H4 (cell line): ENCODE measurements around the gene CDA. TPM values are rescaled to one million over a fixed set of nuclear protein-coding genes. Genes with fewer than 3 reads are reported as not detected.
A peak's percentile ranks its signal among the peaks of the same experiment; 100 is the strongest.

Source experiments
- DNase-seq: peaks from one replicate; pipeline ENCODE4 v3.0.0-alpha.2; 2015; ENCODE audit warnings: low spot score
- total RNA-seq: library from RNA; depleted of rRNA; stranded (reverse); fragments of >200 nt; shearing (Covaris generic); gene quantifications from 2 replicates; pipeline ENCODE4 v1.2.3, GENCODE V29; 2014; rRNA removed

The CDA gene
- total RNA-seq, 1 experiment from 2014 or later = not detected

DNA sequence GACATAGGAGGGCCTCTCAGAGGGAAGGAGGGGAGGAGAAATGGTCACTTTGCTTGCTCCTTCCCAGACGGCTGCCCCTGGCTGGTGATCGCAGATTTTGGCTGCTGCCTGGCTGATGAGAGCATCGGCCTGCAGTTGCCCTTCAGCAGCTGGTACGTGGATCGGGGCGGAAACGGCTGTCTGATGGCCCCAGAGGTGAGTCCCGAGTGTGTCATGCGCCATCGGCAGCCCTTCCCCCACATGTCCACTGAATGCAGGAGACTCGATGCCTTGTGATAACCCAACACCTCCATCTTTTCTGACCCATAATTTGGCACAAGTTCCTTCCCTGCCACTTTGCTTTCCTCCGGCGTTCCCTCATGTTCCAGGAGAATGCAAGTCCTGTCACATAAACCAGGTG is 59.5 kb downstream of the CDA start:
- no peak for DNase-seq

DNA sequence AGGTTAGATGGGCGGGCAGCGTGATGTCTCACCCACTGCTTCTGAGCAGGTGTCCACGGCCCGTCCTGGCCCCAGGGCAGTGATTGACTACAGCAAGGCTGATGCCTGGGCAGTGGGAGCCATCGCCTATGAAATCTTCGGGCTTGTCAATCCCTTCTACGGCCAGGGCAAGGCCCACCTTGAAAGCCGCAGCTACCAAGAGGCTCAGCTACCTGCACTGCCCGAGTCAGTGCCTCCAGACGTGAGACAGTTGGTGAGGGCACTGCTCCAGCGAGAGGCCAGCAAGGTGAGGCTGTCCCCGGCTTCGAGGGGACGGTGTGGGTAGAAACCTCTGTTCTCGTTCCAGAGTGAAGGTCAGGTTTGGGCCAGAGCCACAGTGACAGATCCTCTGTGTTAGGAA is 60.0 kb downstream of the CDA start:
- no peak for DNase-seq

DNA sequence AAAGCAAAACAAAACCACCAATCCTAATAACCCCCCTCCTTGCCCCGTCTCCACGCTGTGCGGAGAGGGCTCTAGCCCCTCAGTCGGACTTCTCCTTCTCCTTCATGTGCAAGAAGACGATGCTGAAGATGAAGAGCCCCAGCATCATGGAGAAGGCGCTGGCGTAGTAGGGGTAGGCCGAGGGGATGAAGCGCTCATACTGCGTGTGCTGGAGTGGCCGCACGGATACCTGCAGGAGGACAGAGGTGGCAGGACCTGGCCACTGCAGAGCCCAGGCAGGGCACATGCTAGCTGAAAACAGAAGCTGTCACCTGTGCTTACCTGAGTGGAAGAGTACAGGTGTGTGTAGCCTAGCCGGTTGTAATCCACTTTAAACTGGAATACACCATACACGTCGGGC is 63.4 kb downstream of the CDA start:
- DNase-seq = no peak

DNA sequence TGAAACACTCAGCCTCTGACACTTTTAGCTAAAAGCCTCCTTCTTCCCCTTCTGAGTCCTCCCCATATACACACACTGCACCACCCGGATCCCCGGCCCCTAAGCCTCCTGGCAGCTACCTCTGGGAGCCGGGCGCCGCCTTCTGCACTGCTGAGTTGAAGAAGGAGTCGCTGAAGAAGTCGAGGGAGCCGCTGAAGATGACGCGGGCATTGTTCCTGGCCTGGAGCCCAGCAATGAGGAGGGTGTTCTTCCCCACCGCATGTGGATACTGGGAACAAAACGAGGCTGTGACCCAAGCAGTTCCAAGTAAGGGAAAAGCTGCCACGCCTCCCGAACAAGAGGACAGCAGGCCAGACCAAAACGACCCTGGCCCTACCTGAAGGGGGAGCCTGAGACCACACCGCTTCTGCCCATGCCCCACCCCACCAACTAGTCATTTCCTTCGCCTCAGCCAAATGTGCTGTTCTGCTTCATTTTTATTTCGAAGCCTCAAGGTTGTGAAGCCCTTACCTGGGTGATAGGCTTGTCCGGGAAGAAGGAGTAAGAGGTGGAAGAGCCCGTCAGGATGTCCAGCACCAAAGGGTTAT is 65.3 kb downstream of the CDA start:
- DNase-seq = no peak

DNA sequence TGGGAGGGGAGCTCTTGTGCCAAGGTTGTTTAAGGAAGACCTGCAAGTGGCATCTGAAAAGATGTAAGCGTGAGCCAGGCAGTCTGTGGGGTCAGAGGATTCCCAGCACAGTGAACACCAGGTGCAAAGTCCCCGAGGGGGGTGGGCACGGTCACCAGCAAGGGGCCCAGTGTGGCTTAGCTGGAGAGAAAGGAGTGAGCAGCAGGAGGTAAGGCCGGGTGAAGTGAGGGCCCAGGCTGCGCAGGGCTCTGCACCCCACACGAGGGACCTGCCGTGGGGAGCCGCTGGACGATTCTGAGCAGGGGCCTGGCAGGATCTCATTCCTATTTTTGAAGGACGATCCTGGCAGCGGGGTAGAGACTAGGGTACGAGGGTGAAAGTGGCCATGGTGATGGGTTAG is 68.1 kb downstream of the CDA start:
- DNase-seq = no peak

DNA sequence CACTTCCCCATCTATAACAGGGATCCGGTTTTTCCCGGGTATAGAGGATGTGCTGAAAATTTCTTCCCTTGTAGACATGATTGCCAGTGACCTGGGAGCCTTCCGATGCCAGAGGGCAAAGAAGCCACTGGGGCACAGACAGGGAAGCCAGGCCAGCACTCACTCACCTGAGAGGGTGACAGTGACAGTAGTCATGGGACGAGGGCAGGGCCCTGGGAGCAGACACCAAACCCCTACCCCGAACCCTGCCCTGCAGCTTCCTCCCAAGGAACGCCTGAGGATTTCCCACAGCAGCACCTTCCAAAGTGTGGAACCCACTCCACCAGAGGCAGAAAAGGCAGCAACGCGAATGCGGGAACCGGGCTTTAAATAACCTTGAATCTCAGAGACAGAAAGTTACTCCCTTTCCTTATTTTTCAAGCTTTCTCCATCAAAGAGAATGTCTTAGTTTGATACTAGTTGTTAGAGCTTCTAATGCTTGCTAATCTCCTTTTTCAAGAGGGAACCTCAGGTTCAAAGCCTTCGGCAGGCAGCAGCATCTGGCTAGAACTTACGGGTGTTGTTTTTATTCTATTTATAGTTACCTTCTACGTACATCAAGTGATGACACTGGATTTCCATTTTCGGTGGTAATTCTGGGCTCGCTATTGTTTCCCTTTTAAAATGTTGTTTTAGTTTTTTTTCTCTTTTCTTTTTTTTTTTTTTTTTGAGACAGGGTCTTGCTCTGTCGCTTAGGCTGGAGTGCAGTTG is 69.4 kb downstream of the CDA start:
- DNase-seq = no peak

DNA sequence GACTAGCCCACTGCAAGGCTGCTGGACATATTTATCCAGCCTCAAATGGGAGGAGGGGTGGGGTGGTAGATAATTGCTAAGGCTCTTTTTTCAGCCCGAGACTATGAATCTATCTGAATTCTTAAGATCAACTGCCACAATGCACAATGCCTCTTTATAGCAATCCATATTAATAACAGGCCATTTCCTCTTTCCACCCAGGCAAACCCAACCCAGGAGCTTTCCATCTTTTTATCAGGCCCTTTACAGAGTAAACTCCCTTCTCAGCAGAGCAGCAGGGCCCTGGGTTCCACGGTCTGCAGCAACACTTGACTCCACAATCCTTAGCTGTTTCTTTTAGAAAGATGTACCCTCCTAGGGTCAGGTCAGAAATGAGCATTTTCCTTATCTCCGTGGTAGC is 71.5 kb downstream of the CDA start:
- DNase-seq = no peak

DNA sequence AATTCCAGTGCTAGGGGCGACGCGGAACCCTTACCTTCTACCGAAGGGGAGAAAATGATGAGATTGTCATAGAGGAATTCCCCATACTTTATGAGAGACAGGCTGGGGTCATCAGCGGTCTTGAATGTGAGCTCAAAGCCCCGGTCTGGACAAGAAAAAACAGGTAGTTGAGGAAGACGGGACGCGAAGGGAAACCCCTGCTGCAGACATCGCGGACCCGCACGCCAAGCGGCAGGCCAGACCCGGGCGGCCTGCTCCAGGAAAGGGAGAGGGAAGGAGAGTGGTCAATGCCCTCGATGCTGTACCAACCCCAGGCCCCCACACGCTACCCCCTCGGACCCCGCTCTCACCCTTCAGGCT is 71.9 kb downstream of the CDA start:
- no peak for DNase-seq

DNA sequence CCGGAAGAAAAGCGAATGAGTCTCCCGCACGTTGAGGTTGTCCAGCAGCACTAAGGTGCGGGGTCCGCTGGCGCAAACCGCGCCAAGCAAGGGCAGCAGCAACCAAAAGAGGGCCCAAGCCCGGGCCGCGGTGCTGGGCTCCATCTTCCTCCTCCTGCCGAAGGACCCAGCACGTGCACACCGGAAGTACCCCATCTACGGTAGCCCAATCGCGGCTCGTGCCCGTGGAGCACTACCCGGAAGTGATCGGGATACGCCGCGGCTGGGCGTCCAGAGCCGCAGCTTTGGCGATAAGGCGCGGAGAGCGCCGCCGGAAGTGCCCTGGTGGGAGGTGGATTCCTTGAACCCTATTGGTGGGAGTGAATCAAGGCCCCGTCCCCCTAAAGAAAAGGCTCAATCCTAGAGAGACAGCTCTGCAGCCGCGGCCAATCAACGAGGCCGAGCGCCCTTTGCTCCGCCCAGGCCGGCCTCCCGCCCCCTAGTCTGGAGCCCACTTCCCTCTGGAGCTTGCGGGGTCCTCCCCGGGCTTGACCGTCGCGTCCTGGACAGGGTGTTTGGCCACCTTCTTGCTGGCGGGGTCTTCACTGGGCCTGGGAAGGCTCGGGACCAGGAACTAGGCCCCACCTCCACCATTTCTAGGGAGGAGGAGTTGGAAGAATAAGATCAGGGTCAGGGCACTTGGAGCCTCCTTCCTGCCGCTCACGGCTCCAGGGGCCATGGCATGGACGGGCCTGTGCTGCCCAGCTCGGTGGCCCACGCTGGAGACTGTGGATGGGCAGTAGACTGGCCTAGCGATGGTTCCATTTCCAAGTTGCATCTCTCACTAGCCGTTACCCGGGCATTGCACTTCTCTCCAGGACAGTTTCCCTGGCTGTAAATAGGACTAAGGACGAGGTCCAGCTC is 72.6 kb downstream of the CDA start, which contains the start of gene DDOST:
TSS of gene DDOST (minus strand) at position 163 of the 903 bp plus-strand sequence. CDS start at position 144, 19 bp downstream.
- peak; percentile 96 for DNase-seq

DNA sequence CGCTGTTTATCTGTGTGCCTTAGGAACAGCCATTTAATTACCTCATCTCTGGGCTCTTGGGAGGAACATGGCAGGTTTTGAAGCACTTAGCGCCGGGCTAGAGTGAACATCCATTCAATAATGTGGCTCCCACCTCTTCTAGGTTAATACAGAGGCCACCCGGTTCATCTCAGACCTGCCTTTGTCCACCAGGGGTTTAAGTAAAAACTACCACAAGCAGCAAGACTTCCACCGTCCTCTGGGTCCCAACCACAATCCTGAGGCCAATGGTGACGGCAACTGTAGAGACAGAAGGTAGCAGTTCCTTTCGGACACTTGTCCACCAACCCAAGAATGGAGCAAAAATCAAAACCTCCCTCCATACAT is 73.2 kb downstream of the CDA start:
- no peak for DNase-seq

DNA sequence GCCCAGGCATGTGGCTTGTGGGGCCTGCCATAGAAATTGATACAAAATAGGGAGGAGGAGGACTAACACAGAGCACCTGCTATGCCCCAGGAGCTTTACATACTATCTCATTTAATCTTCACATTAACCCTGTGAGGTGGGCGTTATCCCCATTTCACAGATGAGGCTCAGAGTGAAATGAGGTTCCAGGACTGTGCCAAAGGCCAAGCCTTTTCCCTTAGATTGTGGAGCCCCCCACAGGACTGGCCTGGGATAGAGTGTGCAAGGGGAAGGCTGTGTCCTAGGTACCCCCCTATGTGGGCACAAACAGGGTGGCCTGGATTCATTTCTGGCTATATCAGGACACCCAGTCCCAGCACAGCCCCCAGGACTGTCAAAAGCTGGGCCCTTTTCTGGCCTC is 74.5 kb downstream of the CDA start:
- DNase-seq = no peak

DNA sequence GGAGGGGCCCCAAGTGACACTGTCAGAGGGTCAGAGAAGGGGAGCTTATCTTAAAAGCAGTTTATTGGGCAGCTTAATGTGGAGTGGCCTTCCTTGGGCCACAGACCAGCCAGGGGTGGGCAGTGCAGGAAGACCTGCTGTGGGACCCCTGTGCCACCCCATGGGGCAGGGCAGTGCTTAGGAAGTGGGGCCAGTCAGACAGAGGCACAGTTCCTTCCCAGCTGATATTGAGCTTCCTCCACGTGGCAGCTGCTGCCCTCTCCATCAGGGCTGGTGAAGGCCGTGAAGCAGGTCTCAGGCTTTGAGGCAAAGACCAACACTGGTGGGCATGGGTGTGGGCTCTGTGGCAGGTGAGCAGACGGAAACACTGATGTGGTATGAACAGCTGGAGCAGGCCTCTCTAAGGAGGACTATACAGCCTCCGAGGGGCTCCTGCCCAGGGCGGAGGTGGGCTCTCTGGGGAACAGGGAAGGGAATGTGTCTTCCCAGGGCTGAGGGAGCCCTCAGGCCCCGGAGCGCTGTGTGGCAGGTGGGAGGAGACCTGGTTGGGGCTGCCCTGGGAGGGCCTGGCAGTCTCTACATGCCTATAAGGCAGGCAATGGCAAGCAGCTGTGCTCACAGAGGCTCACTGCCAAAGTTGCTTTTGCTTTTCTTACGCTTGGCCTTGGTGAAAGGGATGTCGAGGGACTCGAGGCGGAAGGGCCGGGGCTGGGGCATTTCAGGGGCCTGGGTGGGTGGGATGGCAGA is 75.2 kb downstream of the CDA start:
- no peak for DNase-seq

DNA sequence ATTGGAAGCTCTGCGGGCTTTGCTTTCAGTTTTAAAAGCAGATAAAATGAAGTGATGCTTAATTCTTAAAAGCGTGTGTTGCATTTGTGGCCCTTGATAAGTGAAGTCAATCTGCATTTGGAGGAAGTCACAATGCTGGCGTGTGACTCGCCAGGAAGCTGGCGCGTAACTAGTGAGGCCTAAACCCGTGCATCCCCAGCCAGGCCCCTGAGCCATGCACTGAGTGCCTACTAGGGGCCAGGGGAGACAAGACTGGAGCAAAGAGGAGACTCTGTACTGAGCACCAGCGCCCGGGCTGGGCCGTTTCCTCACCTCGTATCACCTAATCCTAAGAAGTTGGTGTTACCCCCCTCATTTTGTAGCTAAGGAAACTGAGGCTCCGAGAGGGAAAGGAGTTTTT is 76.8 kb downstream of the CDA start:
- no peak for DNase-seq

DNA sequence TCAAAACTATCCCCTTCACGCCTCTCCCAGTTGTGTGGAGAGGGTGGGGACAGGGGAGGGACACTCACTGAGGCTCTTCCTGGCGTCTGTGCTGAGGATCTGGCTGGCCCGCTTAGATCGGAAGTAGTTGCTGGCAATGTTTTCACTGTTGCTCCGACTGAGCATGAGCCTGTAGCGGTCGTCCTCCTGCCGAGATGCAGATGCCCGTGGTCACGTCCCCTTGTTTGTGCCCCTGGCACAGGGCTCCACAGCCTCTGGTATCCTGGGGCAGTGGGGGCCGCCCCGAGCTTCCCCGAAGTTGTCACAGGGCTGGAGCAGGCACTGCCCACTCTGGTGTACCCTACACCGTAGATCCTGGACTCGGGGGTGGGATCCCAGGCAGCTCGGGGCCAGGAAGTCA is 77.2 kb downstream of the CDA start:
- DNase-seq = no peak

DNA sequence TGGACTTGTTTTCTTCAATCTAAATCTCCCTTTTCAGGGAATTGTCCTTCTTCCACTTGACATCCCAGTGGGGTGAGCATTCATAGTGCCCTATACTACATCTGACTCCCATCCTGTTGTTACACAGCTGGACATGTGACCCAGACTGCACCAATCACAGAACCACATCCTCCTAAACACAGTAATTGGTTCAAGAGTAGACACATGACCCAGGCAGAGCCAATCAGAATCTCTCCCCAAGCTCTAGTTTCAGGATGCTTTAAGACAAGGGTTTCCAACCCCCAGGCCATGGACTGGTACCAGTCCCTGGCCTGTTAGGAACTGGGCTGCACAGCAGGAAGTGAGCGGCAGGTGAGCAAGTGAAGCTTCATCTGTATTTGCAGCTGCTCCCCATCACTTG is 77.9 kb downstream of the CDA start:
- DNase-seq = peak; percentile 36

Other genes starting within 250 kb of the CDA start
- gene CAMK2N1, start 102.9 kb upstream of the CDA start, total RNA-seq = 3.6 and 4.0 TPM in 2 replicates
- gene MUL1, start 80.9 kb upstream of the CDA start, total RNA-seq = 30.2 and 38.0 TPM in 2 replicates
- 0.04 TPM in 1 of 2 replicates, not detected in the other for gene FAM43B, start 36.5 kb upstream of the CDA start, total RNA-seq
- 29.6 and 33.1 TPM in 2 replicates for gene PINK1, start 44.4 kb downstream of the CDA start, total RNA-seq
- 454 and 493 TPM in 2 replicates for gene DDOST, start 72.3 kb downstream of the CDA start, total RNA-seq
- gene KIF17, start 128.9 kb downstream of the CDA start, total RNA-seq = 0.10 TPM in 1 of 2 replicates, not detected in the other
- gene SH2D5, start 143.6 kb downstream of the CDA start, total RNA-seq = 0.56 and 0.97 TPM in 2 replicates
- 112 and 163 TPM in 2 replicates for gene HP1BP3, start 198.2 kb downstream of the CDA start, total RNA-seq